ENCODE measurements around the gene HK2.

The HK2 gene

GRCh38 chr2:74887960-74888700 lies 54.2 kb downstream of the HK2 start:
- H3K4me1 ChIP-seq (ENCODE audit: insufficient read depth, low read length) = no peaks in the 10 kb centered on the region
- no peak overlapping the region for H3K9ac ChIP-seq (ENCODE audit: low read depth, low read length)
- no peak overlapping the region for H3K4me3 ChIP-seq (ENCODE audit: low read depth in 1 of 2, low read length in 2 of 2)
- ATAC-seq (ENCODE audit: insufficient read depth, low read depth) (no peak), DNase-seq (no peak)
- no peaks in the 10 kb centered on the region for H4K20me1 ChIP-seq (ENCODE audit: insufficient read depth, low read length)
- no peaks in the 10 kb centered on the region for H3K79me2 ChIP-seq (ENCODE audit: insufficient read depth, low read length)
- H3K27me3 ChIP-seq (ENCODE audit: insufficient read depth, low read length, poor library complexity) = no peaks in the 10 kb centered on the region
- H2AFZ ChIP-seq (ENCODE audit: low read depth, low read length) = no peak overlapping the region
- no peak for TF ChIP-seq EZH2 (IDR thresholded peaks at IDR 0.05; ENCODE audit: borderline replicate concordance, low read depth, low read length, severe bottlenecking)
- TF ChIP-seq CTCF (IDR thresholded peaks at IDR 0.05; ENCODE audit: borderline replicate concordance, extremely low read depth, low read length, poor library complexity, severe bottlenecking) = no peak
- peaks cover 90% of the 10 kb centered on the region for H3K36me3 ChIP-seq (ENCODE audit: insufficient read depth, low read length)
- H3K27ac ChIP-seq (ENCODE audit: low read length) = no peak overlapping the region
- H3K9me3 ChIP-seq (ENCODE audit: insufficient read depth, low read length, severe bottlenecking) = no peaks in the 10 kb centered on the region
- H3K4me2 ChIP-seq (ENCODE audit: insufficient read depth, low read length) = no peak overlapping the region

- no peaks in the 10 kb centered on the region for H3K27me3 ChIP-seq (ENCODE audit: insufficient read depth, low read length, poor library complexity)
- H2AFZ ChIP-seq (ENCODE audit: low read depth, low read length) = no peak overlapping the region
- H4K20me1 ChIP-seq (ENCODE audit: insufficient read depth, low read length) = no peaks in the 10 kb centered on the region
- H3K4me1 ChIP-seq (ENCODE audit: insufficient read depth, low read length) = no peaks in the 10 kb centered on the region
- no peaks in the 10 kb centered on the region for H3K79me2 ChIP-seq (ENCODE audit: insufficient read depth, low read length)
- H3K27ac ChIP-seq (ENCODE audit: low read length) = no peak overlapping the region
- no peaks in the 10 kb centered on the region for H3K9me3 ChIP-seq (ENCODE audit: insufficient read depth, low read length, severe bottlenecking)
- DNase-seq = no peak
- peaks cover 88% of the 10 kb centered on the region for H3K36me3 ChIP-seq (ENCODE audit: insufficient read depth, low read length)
- no peak for ATAC-seq (ENCODE audit: insufficient read depth, low read depth)
- no peak overlapping the region for H3K4me2 ChIP-seq (ENCODE audit: insufficient read depth, low read length)
- H3K4me3 ChIP-seq (ENCODE audit: low read depth in 1 of 2, low read length in 2 of 2) = no peak overlapping the region
- TF ChIP-seq CTCF (IDR thresholded peaks at IDR 0.05; ENCODE audit: borderline replicate concordance, extremely low read depth, low read length, poor library complexity, severe bottlenecking) = no peak
- no peak for TF ChIP-seq EZH2 (IDR thresholded peaks at IDR 0.05; ENCODE audit: borderline replicate concordance, low read depth, low read length, severe bottlenecking)
- H3K9ac ChIP-seq (ENCODE audit: low read depth, low read length) = no peak overlapping the region
Measured at GRCh38 chr2:74889159-74889558, 55.2 kb downstream of the HK2 start.

- Histone ChIP-seq H3K4me3 (ENCODE audit: low read depth in 1 of 2, low read length in 2 of 2) (no peak overlapping the region), H3K36me3 (ENCODE audit: insufficient read depth, low read length) (peaks cover 79% of the 10 kb centered on the region), H3K27me3 (ENCODE audit: insufficient read depth, low read length, poor library complexity) (no peaks in the 10 kb centered on the region), H3K4me1 (ENCODE audit: insufficient read depth, low read length) (no peaks in the 10 kb centered on the region), H3K4me2 (ENCODE audit: insufficient read depth, low read length) (no peak overlapping the region), H2AFZ (ENCODE audit: low read depth, low read length) (no peak overlapping the region), H3K9ac (ENCODE audit: low read depth, low read length) (no peak overlapping the region), H3K27ac (ENCODE audit: low read length) (no peak overlapping the region), H3K79me2 (ENCODE audit: insufficient read depth, low read length) (no peaks in the 10 kb centered on the region), H3K9me3 (ENCODE audit: insufficient read depth, low read length, severe bottlenecking) (no peaks in the 10 kb centered on the region), H4K20me1 (ENCODE audit: insufficient read depth, low read length) (no peaks in the 10 kb centered on the region)
- ATAC-seq (ENCODE audit: insufficient read depth, low read depth) (no peak), DNase-seq (no peak)
- TF ChIP-seq EZH2 (IDR thresholded peaks at IDR 0.05; ENCODE audit: borderline replicate concordance, low read depth, low read length, severe bottlenecking) (no peak), CTCF (IDR thresholded peaks at IDR 0.05; ENCODE audit: borderline replicate concordance, extremely low read depth, low read length, poor library complexity, severe bottlenecking) (no peak)
Measured at GRCh38 chr2:74890711-74891110, 56.8 kb downstream of the HK2 start.

All from DND-41 (cell line).